HT-29 (cell line): ENCODE measurements around the gene CEP120. TPM values are rescaled to one million over a fixed set of nuclear protein-coding genes. Genes with fewer than 3 reads are reported as not detected.
A peak's percentile ranks its signal among the peaks of the same experiment; 100 is the strongest.
"Not testable (repeated sequence)": the region's sequence is repeated elsewhere in the genome, so short reads cannot be mapped to it uniquely, and the experiment has no call there.

ENCODE experiments used
- DNase-seq: peaks from one replicate; pipeline ENCODE4 v3.0.0-alpha.2; 2015; ENCODE audit warnings: low spot score
- total RNA-seq: library from RNA; depleted of rRNA; stranded (reverse); fragments of >200 nt; shearing (Covaris generic); gene quantifications from 2 replicates; pipeline ENCODE4 v1.2.3, GENCODE V29; 2014; rRNA removed

CEP120 gene
- total RNA-seq, result 8.3 and 14.8 TPM in 2 replicates

DNA sequence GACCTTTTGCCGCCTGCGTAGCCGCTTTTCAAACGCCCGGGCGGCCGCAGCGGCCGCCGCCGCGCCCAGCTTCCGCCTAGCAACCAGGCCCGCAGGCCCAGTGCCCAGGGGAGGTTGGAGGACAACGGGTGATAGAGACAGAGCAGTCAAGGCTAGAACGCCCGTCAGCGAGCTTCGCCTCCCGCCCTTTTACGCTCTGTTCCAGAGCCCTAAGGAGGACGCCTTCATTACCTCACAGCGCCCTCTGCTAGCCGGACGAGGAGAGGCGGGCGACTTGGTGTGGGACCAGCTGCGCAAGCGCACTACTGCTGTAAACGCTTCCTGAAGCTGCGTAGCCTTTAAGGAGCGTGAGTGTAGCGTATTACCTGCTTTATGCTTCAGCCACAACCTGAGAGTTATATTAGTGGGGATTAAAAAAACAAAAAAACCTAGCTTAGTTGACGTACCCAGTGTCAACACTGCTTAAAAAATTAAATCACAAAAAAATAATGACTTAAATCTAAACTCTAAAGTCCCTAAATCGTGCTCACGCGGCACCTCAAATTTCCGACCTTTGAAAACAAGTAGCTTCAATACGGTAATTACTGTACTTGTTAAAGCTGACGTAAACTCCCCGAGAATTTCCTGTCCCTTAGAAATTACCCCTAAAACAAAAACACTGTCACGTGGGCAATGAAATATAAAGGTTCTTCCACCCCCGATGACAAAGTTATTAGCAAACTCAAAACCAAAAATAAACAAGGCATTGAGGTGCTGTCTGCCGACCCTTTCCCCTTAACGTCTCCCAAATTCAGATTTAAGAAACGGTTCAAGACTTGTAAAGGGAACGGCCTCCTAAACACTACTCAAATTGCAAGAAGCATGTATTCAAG, at the start of gene CEP120:
Gene CEP120, minus strand, starts transcription at position 126 of the 872 bp plus-strand sequence. CDS start 405 bp downstream, outside the sequence.
- peak; percentile 99 for DNase-seq

- no peak for DNase-seq
Observed at GRCh38 chr5:123472150-123472924, 49.1 kb upstream of the CEP120 start.

DNA sequence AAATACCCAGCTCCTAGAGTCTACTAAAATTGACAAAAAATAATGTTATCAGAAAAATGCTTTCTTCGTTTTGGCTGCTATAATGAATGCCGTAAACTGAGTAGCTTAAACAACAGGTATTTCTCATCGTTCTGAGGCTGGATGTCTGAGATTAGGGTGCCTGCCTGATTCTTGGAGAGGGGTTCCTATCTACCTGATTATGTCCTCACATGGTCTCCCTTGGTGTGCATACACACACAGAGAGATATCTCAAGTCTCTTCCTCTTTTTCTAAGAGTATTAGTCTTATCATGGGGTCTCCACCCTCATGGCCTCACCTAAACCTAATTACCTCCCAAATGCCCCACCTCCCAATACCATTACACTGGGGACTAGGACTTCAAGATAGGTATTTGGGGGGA, 48.2 kb upstream of the CEP120 start:
- DNase-seq, result no peak

DNA sequence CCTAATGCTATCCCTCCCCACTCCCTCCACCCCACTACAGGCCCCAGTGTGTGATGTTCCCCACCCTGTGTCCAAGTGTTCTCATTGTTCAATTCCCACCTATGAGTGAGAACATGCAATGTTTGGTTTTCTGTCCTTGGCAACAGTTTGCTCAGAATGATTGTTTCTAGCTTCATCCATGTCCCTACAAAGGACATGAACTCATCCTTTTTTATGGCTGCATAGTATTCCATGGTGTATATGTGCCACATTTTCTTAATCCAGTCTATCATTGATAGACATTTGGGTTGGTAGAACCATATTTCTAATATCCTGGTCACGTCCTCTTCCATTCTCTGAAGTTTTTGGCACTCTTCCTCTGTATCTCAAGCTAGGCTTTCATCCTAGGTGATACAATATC, 43.6 kb upstream of the CEP120 start:
- not testable (repeated sequence) for DNase-seq

GRCh38 chr5:123460296-123460729, 37.1 kb upstream of the CEP120 start:
- DNase-seq, result peak; percentile 94

DNA sequence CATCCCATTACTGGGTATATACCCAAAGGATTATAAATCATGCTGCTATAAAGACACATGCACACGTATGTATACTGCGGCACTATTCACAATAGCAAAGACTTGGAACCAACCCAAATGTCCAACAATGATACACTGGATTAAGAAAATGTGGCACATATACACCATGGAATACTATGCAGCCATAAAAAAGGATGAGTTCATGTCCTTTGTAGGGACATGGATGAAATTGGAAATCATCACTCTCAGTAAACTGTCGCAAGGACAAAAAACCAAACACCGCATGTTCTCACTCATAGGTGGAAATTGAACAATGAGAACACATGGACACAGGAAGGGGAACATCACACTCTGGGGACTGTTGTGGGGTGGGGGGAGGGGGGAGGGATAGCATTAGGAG, 35.8 kb upstream of the CEP120 start:
- DNase-seq, result not testable (repeated sequence)

- DNase-seq, result no peak
Observed at GRCh38 chr5:123456242-123456641, 33.0 kb upstream of the CEP120 start.

GRCh38 chr5:123455640-123456039, 32.4 kb upstream of the CEP120 start:
- peak; percentile 19 for DNase-seq

GRCh38 chr5:123455095-123455494, 31.9 kb upstream of the CEP120 start:
- DNase-seq, result no peak

- peak; percentile 43 for DNase-seq
Observed at GRCh38 chr5:123454259-123454911, 31.2 kb upstream of the CEP120 start.

- no peak for DNase-seq
Observed at GRCh38 chr5:123452401-123452800, 29.2 kb upstream of the CEP120 start.

GRCh38 chr5:123451047-123451446, 27.8 kb upstream of the CEP120 start:
- no peak for DNase-seq

- DNase-seq, result peak; percentile 14
Observed at GRCh38 chr5:123450640-123451039, 27.4 kb upstream of the CEP120 start.

DNA sequence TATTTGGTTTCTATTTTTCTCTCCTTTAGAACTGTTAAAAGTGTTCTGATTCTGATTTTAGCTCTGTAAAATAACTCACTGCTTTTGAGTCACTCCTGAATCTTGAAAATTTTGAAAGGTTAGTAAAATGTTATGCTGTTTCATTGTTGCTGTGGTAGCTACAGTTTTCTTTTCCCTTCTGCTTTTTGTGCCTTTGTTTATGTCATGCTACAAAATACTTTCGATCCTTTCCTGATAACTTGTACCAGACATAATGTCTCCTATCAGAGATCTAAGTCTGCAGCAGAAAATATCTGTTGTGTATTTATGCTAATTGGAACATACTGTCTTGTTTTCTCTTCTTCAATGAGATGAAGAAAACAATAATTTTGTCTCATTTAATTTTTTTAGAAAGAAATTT, 26.9 kb upstream of the CEP120 start:
- DNase-seq, result no peak

- DNase-seq, result no peak
Observed at GRCh38 chr5:123449424-123449974, 26.3 kb upstream of the CEP120 start.

GRCh38 chr5:123448743-123449142, 25.5 kb upstream of the CEP120 start:
- DNase-seq, result no peak

GRCh38 chr5:123448017-123448617, 24.9 kb upstream of the CEP120 start:
- DNase-seq, result no peak

GRCh38 chr5:123444016-123444415, 20.8 kb upstream of the CEP120 start:
- no peak for DNase-seq

GRCh38 chr5:123441408-123441807, 18.2 kb upstream of the CEP120 start:
- no peak for DNase-seq

GRCh38 chr5:123440456-123441181, 17.4 kb upstream of the CEP120 start:
- DNase-seq, result no peak

GRCh38 chr5:123439709-123440108, 16.5 kb upstream of the CEP120 start:
- no peak for DNase-seq
